GM12878 (cell line): ENCODE measurements around the gene DMRTC2.

Experiments used
- BACH1 ChIP-seq: fragments of 450-650 bp; IDR thresholded peaks from 2 replicates; pipeline ENCODE4 v1.6.1; 2017; ENCODE audit warnings: mild to moderate bottlenecking, borderline replicate concordance
- GABPA ChIP-seq: IDR thresholded peaks from 2 replicates; pipeline ENCODE4 v1.6.1; 2014; ENCODE audit warnings: antibody characterized with exemption, low read depth, mild to moderate bottlenecking, inconsistent platforms
- HDAC2 ChIP-seq: fragments of 200-600 bp; sonication (generic); IDR thresholded peaks from 2 replicates; pipeline ENCODE4 v1.6.1; 2017
- RAD51 ChIP-seq: fragments of 450-650 bp; IDR thresholded peaks from 2 replicates; pipeline ENCODE4 v1.6.1; 2016; ENCODE audit warnings: moderate library complexity, mild to moderate bottlenecking, inconsistent platforms
- SP1 ChIP-seq: IDR thresholded peaks from one replicate; pipeline ENCODE4 v1.6.1; 2011; ENCODE audit warnings: low read depth, low read length
- SREBF2 ChIP-seq: IDR thresholded peaks from 2 replicates; pipeline ENCODE4 v1.6.1; 2012; ENCODE audit warnings: mild to moderate bottlenecking, low read length
- TF ChIP-seq, protein P1 (sequence below), 3 experiments: IDR thresholded peaks in 2 of 3; conservative IDR thresholded peaks in 1 of 3; 2 replicates each; pipeline ENCODE4 v1.5.1; 2011; ENCODE audit warnings: low read depth in 3 of 3, low read length in 3 of 3, mild to moderate bottlenecking in 3 of 3, control low read depth in 2 of 3, moderate library complexity in 2 of 3, inconsistent platforms in 1 of 3, mixed read lengths in 1 of 3; ENCODE audit not compliant: control insufficient read depth in 2 of 3, insufficient read depth in 1 of 3; ENCODE audit errors: extremely low read depth in 1 of 3

DNA sequence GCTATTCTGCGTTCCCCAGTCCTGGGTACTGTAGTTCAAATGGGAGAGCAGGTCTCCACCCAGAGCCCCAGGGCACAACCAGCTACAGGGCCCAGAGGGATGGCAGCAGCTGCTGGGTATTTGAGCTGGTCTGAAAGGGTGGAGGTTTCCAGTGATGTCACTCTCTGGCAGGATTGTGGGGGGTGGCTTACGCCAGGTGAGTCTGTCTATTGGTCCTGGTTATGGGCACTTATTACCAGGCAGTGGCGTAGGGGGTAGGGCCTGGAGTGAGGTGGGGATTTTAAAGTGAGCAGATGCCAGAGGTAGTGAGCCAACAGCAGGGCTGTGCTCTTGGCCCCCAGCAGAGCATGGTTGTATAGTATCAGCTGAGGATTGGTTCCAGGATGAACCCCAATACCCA is 21.4 kb downstream of the DMRTC2 start:
- TF ChIP-seq SP1: no peak
- TF ChIP-seq, protein P1, sequence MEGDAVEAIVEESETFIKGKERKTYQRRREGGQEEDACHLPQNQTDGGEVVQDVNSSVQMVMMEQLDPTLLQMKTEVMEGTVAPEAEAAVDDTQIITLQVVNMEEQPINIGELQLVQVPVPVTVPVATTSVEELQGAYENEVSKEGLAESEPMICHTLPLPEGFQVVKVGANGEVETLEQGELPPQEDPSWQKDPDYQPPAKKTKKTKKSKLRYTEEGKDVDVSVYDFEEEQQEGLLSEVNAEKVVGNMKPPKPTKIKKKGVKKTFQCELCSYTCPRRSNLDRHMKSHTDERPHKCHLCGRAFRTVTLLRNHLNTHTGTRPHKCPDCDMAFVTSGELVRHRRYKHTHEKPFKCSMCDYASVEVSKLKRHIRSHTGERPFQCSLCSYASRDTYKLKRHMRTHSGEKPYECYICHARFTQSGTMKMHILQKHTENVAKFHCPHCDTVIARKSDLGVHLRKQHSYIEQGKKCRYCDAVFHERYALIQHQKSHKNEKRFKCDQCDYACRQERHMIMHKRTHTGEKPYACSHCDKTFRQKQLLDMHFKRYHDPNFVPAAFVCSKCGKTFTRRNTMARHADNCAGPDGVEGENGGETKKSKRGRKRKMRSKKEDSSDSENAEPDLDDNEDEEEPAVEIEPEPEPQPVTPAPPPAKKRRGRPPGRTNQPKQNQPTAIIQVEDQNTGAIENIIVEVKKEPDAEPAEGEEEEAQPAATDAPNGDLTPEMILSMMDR (IDR thresholded peaks at IDR 0.05 in 2 of 3, conservative IDR thresholded peaks at IDR 0.05 in 1 of 3; ENCODE audit: control insufficient read depth in 2 of 3, extremely low read depth in 1 of 3, insufficient read depth in 1 of 3, low read depth in 3 of 3, low read length in 3 of 3): no peak
- TF ChIP-seq HDAC2: no peak
- 0 out of 2 replicates have a peak, but pooled peaks have one; percentile 27 for TF ChIP-seq BACH1
- TF ChIP-seq GABPA: no peak
- no peak for TF ChIP-seq RAD51
- TF ChIP-seq SREBF2: no peak
